Measurements from ENCODE around the gene TMEM208.

Gene TMEM208

DNA sequence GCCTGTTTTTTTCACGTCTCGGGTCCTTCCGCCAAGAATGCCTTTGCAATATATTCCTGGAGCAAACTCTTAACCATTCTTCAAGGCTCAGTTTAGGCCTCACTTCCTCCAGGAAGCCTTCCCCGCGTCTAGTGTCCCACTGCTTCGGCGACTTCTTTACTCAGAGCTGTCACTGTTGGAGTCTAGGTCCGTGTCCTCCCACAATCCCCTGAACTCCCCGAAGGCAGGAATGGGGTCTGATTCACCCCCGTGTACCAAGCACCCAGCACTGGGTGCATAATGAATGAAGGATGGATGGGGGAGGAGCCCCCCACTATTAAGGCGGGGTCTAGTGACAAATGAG, 43.7 kb upstream of the TMEM208 start:
- peak overlapping the region; percentile 45 for H3K4me3 ChIP-seq (ENCODE audit: low read length)
- no peak for DNase-seq (ENCODE audit: low read depth)
- TF ChIP-seq, protein P1, sequence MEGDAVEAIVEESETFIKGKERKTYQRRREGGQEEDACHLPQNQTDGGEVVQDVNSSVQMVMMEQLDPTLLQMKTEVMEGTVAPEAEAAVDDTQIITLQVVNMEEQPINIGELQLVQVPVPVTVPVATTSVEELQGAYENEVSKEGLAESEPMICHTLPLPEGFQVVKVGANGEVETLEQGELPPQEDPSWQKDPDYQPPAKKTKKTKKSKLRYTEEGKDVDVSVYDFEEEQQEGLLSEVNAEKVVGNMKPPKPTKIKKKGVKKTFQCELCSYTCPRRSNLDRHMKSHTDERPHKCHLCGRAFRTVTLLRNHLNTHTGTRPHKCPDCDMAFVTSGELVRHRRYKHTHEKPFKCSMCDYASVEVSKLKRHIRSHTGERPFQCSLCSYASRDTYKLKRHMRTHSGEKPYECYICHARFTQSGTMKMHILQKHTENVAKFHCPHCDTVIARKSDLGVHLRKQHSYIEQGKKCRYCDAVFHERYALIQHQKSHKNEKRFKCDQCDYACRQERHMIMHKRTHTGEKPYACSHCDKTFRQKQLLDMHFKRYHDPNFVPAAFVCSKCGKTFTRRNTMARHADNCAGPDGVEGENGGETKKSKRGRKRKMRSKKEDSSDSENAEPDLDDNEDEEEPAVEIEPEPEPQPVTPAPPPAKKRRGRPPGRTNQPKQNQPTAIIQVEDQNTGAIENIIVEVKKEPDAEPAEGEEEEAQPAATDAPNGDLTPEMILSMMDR (conservative IDR thresholded peaks at IDR 0.05; ENCODE audit: low read depth, low read length) = no peak

DNA sequence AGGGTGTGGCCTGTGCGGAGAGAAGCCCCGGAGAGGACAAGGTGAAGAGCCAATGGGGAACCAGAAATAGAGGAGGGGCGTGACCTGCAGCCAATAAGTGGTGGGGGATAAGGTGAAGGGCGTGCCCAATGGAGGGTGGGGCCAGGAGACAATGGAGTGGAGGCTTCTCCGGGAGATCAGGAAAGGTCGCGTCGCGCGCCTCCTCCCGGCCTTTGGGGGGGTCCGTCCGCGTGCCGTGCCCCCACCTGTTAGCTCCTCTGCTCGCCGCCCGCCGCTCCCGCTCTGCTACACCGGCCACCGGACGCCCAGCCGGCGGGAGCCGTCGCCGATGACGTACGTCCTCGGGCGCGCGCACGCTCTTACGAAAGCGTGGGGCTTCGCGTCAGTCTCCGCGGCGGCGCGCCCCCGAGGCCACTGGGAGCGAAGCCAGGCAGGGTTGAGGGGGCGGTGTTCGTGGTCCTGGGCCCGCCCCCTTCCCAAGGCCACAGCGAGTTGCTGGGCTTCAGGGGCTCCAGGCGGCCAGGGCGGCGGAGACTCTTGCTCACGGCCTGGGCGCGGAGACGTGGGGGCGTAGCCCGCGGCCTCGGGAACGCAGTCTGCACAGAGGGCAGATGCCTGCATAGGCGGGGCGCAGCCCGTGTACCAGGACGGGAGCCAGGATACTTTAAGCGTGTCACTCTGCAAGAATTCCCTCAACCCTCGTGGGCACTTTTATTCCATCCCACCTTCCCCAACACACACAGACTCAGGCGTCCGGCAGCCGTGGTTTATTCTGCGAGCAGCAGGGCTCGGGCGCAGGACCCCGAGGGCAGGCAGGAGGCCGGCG, 43.1 kb upstream of the TMEM208 start, which contains the start of gene MATCAP1:
MATCAP1 (minus strand) TSS at position 337 of the 826 bp plus-strand sequence. CDS start 3,353 bp downstream, outside the sequence.
- H3K4me3 ChIP-seq (ENCODE audit: low read length) = peak within 1 kb of the TSS; percentile 45
- TF ChIP-seq, protein P1 (conservative IDR thresholded peaks at IDR 0.05; ENCODE audit: low read depth, low read length) = no peak
- peak; percentile 94 for DNase-seq (ENCODE audit: low read depth)

DNA sequence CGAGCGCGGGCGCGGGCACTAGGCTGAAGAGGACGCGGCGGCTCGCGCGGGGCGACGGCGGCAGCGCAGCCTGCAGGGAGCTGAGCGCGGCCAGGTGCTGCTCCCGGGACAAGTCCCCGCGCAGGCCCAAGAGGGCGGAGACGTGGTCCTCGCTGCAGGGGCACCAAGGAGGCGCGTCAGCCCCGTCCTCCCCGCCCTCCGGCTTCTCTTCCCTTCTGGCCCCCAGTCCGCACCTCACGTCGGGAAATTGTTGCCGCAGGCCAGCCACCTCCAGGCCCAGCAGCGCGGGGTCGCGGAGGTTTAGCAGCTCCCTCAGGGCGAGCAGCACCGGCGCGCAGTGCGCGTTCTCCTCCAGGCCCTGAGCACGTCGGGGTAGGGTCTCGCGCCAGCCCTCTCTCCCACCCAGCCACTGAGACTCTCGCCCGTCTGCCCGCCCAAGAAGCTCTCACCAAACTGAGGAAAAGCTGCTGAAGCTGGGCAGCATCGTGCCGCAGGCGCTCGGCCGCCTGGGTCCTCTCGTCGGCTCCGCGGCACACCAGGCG, 42.4 kb upstream of the TMEM208 start:
- no peak for DNase-seq (ENCODE audit: low read depth)
- TF ChIP-seq, protein P1 (conservative IDR thresholded peaks at IDR 0.05; ENCODE audit: low read depth, low read length) = no peak
- H3K4me3 ChIP-seq (ENCODE audit: low read length) = peak overlapping the region; percentile 45

DNA sequence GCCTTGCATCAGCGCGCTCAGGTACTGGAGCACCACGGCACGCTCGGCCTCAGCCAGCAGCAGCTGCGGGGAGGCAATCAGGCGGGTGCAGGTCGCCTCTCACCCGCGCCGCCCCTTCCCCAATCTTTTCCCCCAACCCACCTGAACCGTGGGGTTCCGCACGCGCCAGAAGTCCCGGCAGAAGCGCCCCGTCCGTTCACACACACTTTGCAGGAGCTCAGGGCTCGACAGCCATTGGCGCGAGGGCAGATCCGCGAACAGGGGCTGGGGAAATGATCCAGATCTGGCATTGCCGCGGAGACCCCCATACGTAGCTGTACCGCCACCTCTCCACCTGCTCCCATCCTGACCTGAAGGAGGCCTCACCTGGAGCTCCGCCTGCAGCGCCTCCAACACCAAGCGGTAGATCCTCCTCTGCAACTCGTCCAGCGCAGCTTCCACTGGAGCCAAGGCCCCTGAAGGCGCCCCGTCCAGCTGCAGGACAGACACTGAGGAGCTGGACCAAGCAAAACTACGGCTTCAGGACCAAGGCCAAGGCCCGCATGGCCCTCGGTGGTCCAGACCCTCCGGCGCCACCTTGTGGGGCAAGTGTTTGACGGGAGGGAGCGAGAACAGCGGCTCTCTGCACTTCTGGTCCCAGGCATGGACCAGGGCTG, 41.8 kb upstream of the TMEM208 start:
- DNase-seq (ENCODE audit: low read depth) = peak; percentile 62
- H3K4me3 ChIP-seq (ENCODE audit: low read length) = no peak overlapping the region
- TF ChIP-seq, protein P1 (conservative IDR thresholded peaks at IDR 0.05; ENCODE audit: low read depth, low read length) = peak; percentile 88

DNA sequence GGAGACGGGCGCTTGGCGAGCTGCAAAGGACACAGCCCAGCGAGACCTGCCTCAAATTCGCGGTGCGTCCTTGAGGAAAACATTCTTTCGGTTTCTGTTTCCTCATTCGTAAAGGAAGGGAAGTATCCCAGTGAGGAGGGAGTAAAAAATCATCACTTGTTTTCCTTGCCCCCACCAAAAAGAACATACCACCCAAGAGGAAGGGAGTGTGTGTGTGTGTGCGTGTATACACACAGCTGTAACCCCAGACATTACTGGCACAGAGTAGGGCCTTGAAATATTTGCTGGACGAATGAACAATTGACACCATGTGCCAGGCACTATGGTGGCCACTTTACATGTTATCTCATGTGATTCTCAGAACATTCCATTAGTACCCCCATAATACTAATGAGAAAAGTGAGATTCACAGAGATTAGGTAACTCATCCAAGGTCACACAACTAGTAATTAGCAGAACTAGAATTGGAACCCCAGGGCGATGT, 41.2 kb upstream of the TMEM208 start:
- TF ChIP-seq, protein P1 (conservative IDR thresholded peaks at IDR 0.05; ENCODE audit: low read depth, low read length) = no peak
- H3K4me3 ChIP-seq (ENCODE audit: low read length) = no peak overlapping the region
- no peak for DNase-seq (ENCODE audit: low read depth)

DNA sequence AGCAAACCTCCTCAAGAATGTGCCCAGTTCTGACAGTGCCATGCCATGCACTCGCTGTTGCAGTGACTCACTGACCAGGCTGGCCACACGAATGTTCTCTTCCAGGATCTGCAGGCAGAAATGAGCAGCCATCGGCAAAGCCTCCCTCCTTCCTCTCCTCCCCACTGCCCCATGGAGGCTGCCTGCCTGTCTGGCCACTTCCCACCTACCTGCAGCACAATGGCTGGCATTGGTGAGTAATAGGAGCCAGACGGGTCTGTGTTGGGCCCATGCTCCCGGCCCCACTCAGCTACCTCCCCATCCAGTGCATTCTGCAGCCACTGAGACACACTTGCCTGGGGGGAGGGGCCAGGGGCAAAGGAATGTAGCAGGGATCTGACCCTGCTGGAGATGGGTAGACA, 40.4 kb upstream of the TMEM208 start:
- no peak overlapping the region for H3K4me3 ChIP-seq (ENCODE audit: low read length)
- TF ChIP-seq, protein P1 (conservative IDR thresholded peaks at IDR 0.05; ENCODE audit: low read depth, low read length) = no peak
- DNase-seq (ENCODE audit: low read depth) = no peak
